ENCODE results near the gene KRT85. TPM values are rescaled to one million over a fixed set of nuclear protein-coding genes. Genes with fewer than 3 reads are reported as not detected.
A peak's percentile ranks its signal among the peaks of the same experiment; 100 is the strongest.

The KRT85 gene
- polyA plus RNA-seq, 2 of the 4 experiments (the other 2 are of a cell fraction), result 3.7 TPM; not detected in 1

GRCh38 chr12:52359621-52360061 lies 7.6 kb downstream of the KRT85 start:
- H3K4me2 ChIP-seq, result no peak overlapping the region
- DNase-seq (ENCODE audit: low read depth in 1 of 2, low spot score in 1 of 2) (no peak), FAIRE-seq (no peak), ATAC-seq (no peak)
- POLR2A ChIA-PET, result no interaction called here
- TF ChIP-seq ZNF302 (CRISPR knock-in tag; IDR thresholded peaks at IDR 0.05) (no peak), HDAC2 (IDR thresholded peaks at IDR 0.05) (no peak), MYC (IDR thresholded peaks at IDR 0.05; ENCODE audit: borderline replicate concordance, low read length) (no peak), HEYL (CRISPR knock-in tag; IDR thresholded peaks at IDR 0.05) (no peak), MAZ (IDR thresholded peaks at IDR 0.05; ENCODE audit: borderline replicate concordance, low read depth, low read length) (no peak), POLR2AphosphoS2 (conservative IDR thresholded peaks at IDR 0.05; ENCODE audit: low read length) (no peak), ESRRA (IDR thresholded peaks at IDR 0.05; ENCODE audit: borderline replicate concordance, low read length) (no peak), FOXS1 (CRISPR knock-in tag; IDR thresholded peaks at IDR 0.05) (no peak), CHD2 (IDR thresholded peaks at IDR 0.05; ENCODE audit: low read length, partially characterized antibody) (no peak), HOXA7 (CRISPR knock-in tag; IDR thresholded peaks at IDR 0.05) (no peak), PHF8 (IDR thresholded peaks at IDR 0.05; ENCODE audit: borderline replicate concordance, low read depth) (no peak), POLR2A (IDR thresholded peaks at IDR 0.05; ENCODE audit: low read length) (no peak), JUNB (IDR thresholded peaks at IDR 0.05) (no peak), RARB (CRISPR knock-in tag; IDR thresholded peaks at IDR 0.05) (no peak), TFCP2L1 (CRISPR knock-in tag; IDR thresholded peaks at IDR 0.05) (no peak)
- CTCF ChIA-PET, result interaction anchor here (1.5 to 46.1 kb wide), 6 partner anchors 12 to 621 kb away, joined by 5 to 1221 read pairs (median 12); no protein-coding TSS in a partner anchor
- WGBS (ENCODE audit: missing lambda C conversion rate), result 79% methylated on average over 5 of the region's 5 CpGs
- 0 out of 3 replicates have a peak, but pooled peaks cover 3% of the 10 kb centered on the region for H3K4me1 ChIP-seq
- H3K27ac ChIP-seq, result peak overlapping the region in 1 of 2 experiments; percentile 15; a peak in 1 of 6 replicates
- H3K4me3 ChIP-seq, result no peak overlapping the region
- H3K9me3 ChIP-seq, result no peaks in the 10 kb centered on the region

- FAIRE-seq (no peak), ATAC-seq (no peak), DNase-seq (ENCODE audit: low read depth in 1 of 2, low spot score in 1 of 2) (no peak)
- TF ChIP-seq JUNB (IDR thresholded peaks at IDR 0.05), result no peak
- TF ChIP-seq ZSCAN20 (CRISPR knock-in tag; IDR thresholded peaks at IDR 0.05), result no peak
- TF ChIP-seq GATA3 (IDR thresholded peaks at IDR 0.05; ENCODE audit: borderline replicate concordance), result no peak
- TF ChIP-seq FOSB (CRISPR knock-in tag; IDR thresholded peaks at IDR 0.05), result no peak
- TF ChIP-seq POLR2AphosphoS2 (conservative IDR thresholded peaks at IDR 0.05; ENCODE audit: low read length), result no peak
- TF ChIP-seq MAX (IDR thresholded peaks at IDR 0.05), result no peak
- no peak for TF ChIP-seq CBX2 (IDR thresholded peaks at IDR 0.05; ENCODE audit: borderline replicate concordance, low read depth)
- TF ChIP-seq JUN (IDR thresholded peaks at IDR 0.05), result no peak
- no peak for TF ChIP-seq MAZ (IDR thresholded peaks at IDR 0.05; ENCODE audit: borderline replicate concordance, low read depth, low read length)
- TF ChIP-seq KDM5A (IDR thresholded peaks at IDR 0.05), result no peak
- TF ChIP-seq ATOH8 (CRISPR knock-in tag; IDR thresholded peaks at IDR 0.05; ENCODE audit: low read depth), result no peak
- no peak for TF ChIP-seq ZFP36 (IDR thresholded peaks at IDR 0.05; ENCODE audit: borderline replicate concordance, partially characterized antibody)
- TF ChIP-seq ZNF302 (CRISPR knock-in tag; IDR thresholded peaks at IDR 0.05), result no peak
- no peak for TF ChIP-seq SMC3 (IDR thresholded peaks at IDR 0.05)
- TF ChIP-seq FOXS1 (CRISPR knock-in tag; IDR thresholded peaks at IDR 0.05), result no peak
- no peak for TF ChIP-seq ELK1 (IDR thresholded peaks at IDR 0.05; ENCODE audit: low read depth, low read length)
- TF ChIP-seq CEBPB (IDR thresholded peaks at IDR 0.05), result no peak
- no peak for TF ChIP-seq REST (IDR thresholded peaks at IDR 0.05)
- no peak for TF ChIP-seq CHD4 (IDR thresholded peaks at IDR 0.05; ENCODE audit: borderline replicate concordance)
- H3K4me3 ChIP-seq, result no peak overlapping the region
- H3K4me2 ChIP-seq, result no peak overlapping the region
- POLR2A ChIA-PET, result no interaction called here
- H3K9me3 ChIP-seq, result no peaks in the 10 kb centered on the region
- 0 out of 3 replicates have a peak, but pooled peaks cover 3% of the 10 kb centered on the region for H3K4me1 ChIP-seq
- CTCF ChIA-PET, result interaction anchor here (0.7 to 46.1 kb wide), 8 partner anchors 13 to 586 kb away, joined by 3 to 1221 read pairs (median 6); no protein-coding TSS in a partner anchor
- 81% methylated on average over 5 of the region's 5 CpGs for WGBS (ENCODE audit: missing lambda C conversion rate)
- peak overlapping the region in 1 of 2 experiments; percentile 24; a peak in 1 of 6 replicates for H3K27ac ChIP-seq
Observed at GRCh38 chr12:52358575-52359350, 8.5 kb downstream of the KRT85 start.
